Osteocyte (in vitro differentiated cells): ENCODE measurements around the gene ARL10. TPM values are rescaled to one million over a fixed set of nuclear protein-coding genes. Genes with fewer than 3 reads are reported as not detected.

Experiments used
- DNase-seq: peaks from one replicate; pipeline ENCODE4 v3.0.0; 2021; ENCODE audit warnings: mixed read lengths; ENCODE audit not compliant: unreplicated experiment; ENCODE audit errors: extremely low spot score
- H3K27ac Mint-ChIP-seq: one replicate; pipeline ENCODE4 v1.8.0; 2021; ENCODE audit warnings: mild to moderate bottlenecking, mixed read lengths; ENCODE audit not compliant: unreplicated experiment
- H3K27me3 Mint-ChIP-seq: one replicate; pipeline ENCODE4 v1.8.0; 2021; ENCODE audit warnings: mixed read lengths; ENCODE audit not compliant: unreplicated experiment
- H3K36me3 Mint-ChIP-seq: one replicate; pipeline ENCODE4 v1.8.0; 2021; ENCODE audit warnings: mixed read lengths; ENCODE audit not compliant: unreplicated experiment
- H3K4me1 Mint-ChIP-seq: one replicate; pipeline ENCODE4 v1.8.0; 2021; ENCODE audit warnings: mixed read lengths; ENCODE audit not compliant: unreplicated experiment
- H3K4me3 Mint-ChIP-seq: one replicate; pipeline ENCODE4 v1.8.0; 2021; ENCODE audit warnings: mild to moderate bottlenecking, moderate library complexity, mixed read lengths; ENCODE audit not compliant: unreplicated experiment
- H3K9me3 Mint-ChIP-seq: one replicate; pipeline ENCODE4 v1.8.0; 2021; ENCODE audit warnings: mixed read lengths; ENCODE audit not compliant: unreplicated experiment
- CTCF ChIP-seq: fragments of 200-600 bp; sonication (generic); IDR thresholded peaks from 2 replicates; pipeline ENCODE4 v1.5.0; 2021; ENCODE audit warnings: antibody characterized with exemption, mild to moderate bottlenecking, moderate library complexity
- total RNA-seq: library from RNA; stranded (reverse); gene quantifications from 2 replicates; pipeline ENCODE4 v1.2.1, GENCODE V29; 2021

Gene ARL10
- total RNA-seq, 1 donor from 2014 or later = 25.9 TPM

GRCh38 chr5:176389135-176390123, 24.1 kb downstream of the ARL10 start:
- Mint-ChIP-seq H3K27me3 (no peaks in the 10 kb centered on the region), H3K36me3 (peaks cover 17% of the 10 kb centered on the region), H3K4me3 (peak overlapping the region; percentile 93), H3K27ac (peak overlapping the region; percentile 98), H3K9me3 (no peaks in the 10 kb centered on the region), H3K4me1 (peaks cover 27% of the 10 kb centered on the region)
- DNase-seq = no peak
- TF ChIP-seq CTCF = no peak

GRCh38 chr5:176391479-176391878, 26.2 kb downstream of the ARL10 start:
- peaks cover 11% of the 10 kb centered on the region for H3K36me3 Mint-ChIP-seq
- H3K27me3 Mint-ChIP-seq = no peaks in the 10 kb centered on the region
- no peak for TF ChIP-seq CTCF
- H3K27ac Mint-ChIP-seq = no peak overlapping the region
- DNase-seq = no peak
- peaks cover 24% of the 10 kb centered on the region for H3K4me1 Mint-ChIP-seq
- no peak overlapping the region for H3K4me3 Mint-ChIP-seq
- H3K9me3 Mint-ChIP-seq = no peaks in the 10 kb centered on the region

GRCh38 chr5:176391999-176392398, 26.7 kb downstream of the ARL10 start:
- Mint-ChIP-seq H3K4me1 (peaks cover 18% of the 10 kb centered on the region), H3K36me3 (peaks cover 11% of the 10 kb centered on the region), H3K27me3 (no peaks in the 10 kb centered on the region), H3K4me3 (no peak overlapping the region), H3K9me3 (no peaks in the 10 kb centered on the region), H3K27ac (no peak overlapping the region)
- DNase-seq = no peak
- TF ChIP-seq CTCF = no peak

- no peak overlapping the region for H3K27ac Mint-ChIP-seq
- no peak for DNase-seq
- no peak for TF ChIP-seq CTCF
- H3K9me3 Mint-ChIP-seq = no peaks in the 10 kb centered on the region
- H3K27me3 Mint-ChIP-seq = no peaks in the 10 kb centered on the region
- H3K4me1 Mint-ChIP-seq = peaks cover 13% of the 10 kb centered on the region
- H3K4me3 Mint-ChIP-seq = no peak overlapping the region
- peaks cover 11% of the 10 kb centered on the region for H3K36me3 Mint-ChIP-seq
These were observed 27.2 kb downstream of the ARL10 start for GRCh38 chr5:176392526-176392925.

- peaks cover 15% of the 10 kb centered on the region for H3K36me3 Mint-ChIP-seq
- H3K4me3 Mint-ChIP-seq = no peak overlapping the region
- TF ChIP-seq CTCF = no peak
- peaks cover 8% of the 10 kb centered on the region for H3K4me1 Mint-ChIP-seq
- H3K27me3 Mint-ChIP-seq = no peaks in the 10 kb centered on the region
- H3K27ac Mint-ChIP-seq = no peak overlapping the region
- no peak for DNase-seq
- no peaks in the 10 kb centered on the region for H3K9me3 Mint-ChIP-seq
These were observed 28.8 kb downstream of the ARL10 start for GRCh38 chr5:176394096-176394495.
